Trophoblast cell (in vitro differentiated cells and primary cell): ENCODE measurements around the gene EXOC3.
A peak's percentile ranks its signal among the peaks of the same experiment; 100 is the strongest.
"Not testable (repeated sequence)": the region's sequence is repeated elsewhere in the genome, so short reads cannot be mapped to it uniquely, and the experiment has no call there.

Experiments used
- DNase-seq, 2 donors: peaks; one replicate each; pipeline ENCODE4 v3.0.0-alpha.2; 2016
- H2AFZ ChIP-seq: 2 replicates; pipeline ENCODE4 v1.6.1; 2013; ENCODE audit warnings: low read length, moderate library complexity, mild to moderate bottlenecking; ENCODE audit not compliant: insufficient read depth, poor library complexity
- H2AK5ac ChIP-seq: 2 replicates; pipeline ENCODE4 v1.6.1; 2013; ENCODE audit warnings: mild to moderate bottlenecking, low read length
- H2BK120ac ChIP-seq: 2 replicates; pipeline ENCODE4 v1.6.1; 2013; ENCODE audit warnings: low read length, mild to moderate bottlenecking, moderate library complexity; ENCODE audit not compliant: insufficient read depth, poor library complexity
- H2BK12ac ChIP-seq: 2 replicates; pipeline ENCODE4 v1.6.1; 2013; ENCODE audit warnings: mild to moderate bottlenecking, low read length, moderate library complexity
- H2BK5ac ChIP-seq: 2 replicates; pipeline ENCODE4 v1.6.1; 2013; ENCODE audit warnings: low read length, low read depth, moderate library complexity, mild to moderate bottlenecking; ENCODE audit not compliant: poor library complexity
- H3K14ac ChIP-seq: 2 replicates; pipeline ENCODE4 v1.6.1; 2013; ENCODE audit warnings: mild to moderate bottlenecking, low read length
- H3K18ac ChIP-seq: 2 replicates; pipeline ENCODE4 v1.6.1; 2013; ENCODE audit warnings: mild to moderate bottlenecking, low read length
- H3K23ac ChIP-seq: 2 replicates; pipeline ENCODE4 v1.6.1; 2013; ENCODE audit warnings: low read length
- H3K27ac ChIP-seq: 2 replicates; pipeline ENCODE4 v1.5.1; 2013; ENCODE audit warnings: low read depth, mild to moderate bottlenecking, inconsistent platforms, low read length, moderate library complexity
- H3K27me3 ChIP-seq: 2 replicates; pipeline ENCODE4 v1.6.1; 2013; ENCODE audit warnings: inconsistent platforms, mild to moderate bottlenecking, low read length, moderate library complexity; ENCODE audit not compliant: insufficient read depth
- H3K36me3 ChIP-seq, 2 experiments: 1 replicate in 1 of 2; 2 replicates in 1 of 2; pipeline ENCODE4 v1.6.1; 2013; ENCODE audit warnings: low read length in 2 of 2, mild to moderate bottlenecking in 2 of 2, moderate library complexity in 1 of 2; ENCODE audit not compliant: insufficient read depth in 2 of 2, control insufficient read depth in 1 of 2
- H3K4ac ChIP-seq: 2 replicates; pipeline ENCODE4 v1.6.1; 2013; ENCODE audit warnings: low read depth, mild to moderate bottlenecking, low read length, moderate library complexity
- H3K4me1 ChIP-seq, 2 experiments: 1 replicate in 1 of 2; 2 replicates in 1 of 2; pipeline ENCODE4 v1.6.1; 2013; ENCODE audit warnings: low read length in 2 of 2, mild to moderate bottlenecking in 2 of 2, moderate library complexity in 1 of 2; ENCODE audit not compliant: insufficient read depth in 2 of 2, control insufficient read depth in 1 of 2
- H3K4me2 ChIP-seq: 2 replicates; pipeline ENCODE4 v1.6.1; 2013; ENCODE audit warnings: inconsistent platforms, mild to moderate bottlenecking, low read length, moderate library complexity
- H3K4me3 ChIP-seq: 2 replicates; pipeline ENCODE4 v1.5.1; 2013; ENCODE audit warnings: mild to moderate bottlenecking, low read depth, low read length, inconsistent platforms
- H3K79me1 ChIP-seq: one replicate; pipeline ENCODE4 v1.6.1; 2013; ENCODE audit warnings: low read length
- H3K79me2 ChIP-seq: 2 replicates; pipeline ENCODE4 v1.6.1; 2013; ENCODE audit warnings: low read length, mild to moderate bottlenecking; ENCODE audit not compliant: control insufficient read depth, insufficient read depth, poor library complexity
- H3K9ac ChIP-seq: 2 replicates; pipeline ENCODE4 v1.6.1; 2013; ENCODE audit warnings: mild to moderate bottlenecking, low read length
- H3K9me3 ChIP-seq: 2 replicates; pipeline ENCODE4 v1.6.1; 2013; ENCODE audit warnings: low read depth, mild to moderate bottlenecking, control low read depth, inconsistent platforms, low read length; ENCODE audit not compliant: insufficient read depth
- H4K12ac ChIP-seq: 2 replicates; pipeline ENCODE4 v1.6.1; 2013; ENCODE audit warnings: low read depth, mild to moderate bottlenecking, low read length, moderate library complexity
- H4K8ac ChIP-seq: 2 replicates; pipeline ENCODE4 v1.6.1; 2013; ENCODE audit warnings: low read depth, mild to moderate bottlenecking, low read length, moderate library complexity
- H4K91ac ChIP-seq: one replicate; pipeline ENCODE4 v1.6.1; 2013; ENCODE audit warnings: low read depth, mild to moderate bottlenecking, low read length, moderate library complexity
- WGBS: extraction: QIAGEN DNeasy Blood & Tissue Kit; methylation state at CpG from one replicate; pipeline ENCODE4 v1.1.7; 2013; ENCODE audit warnings: missing lambda C conversion rate; ENCODE audit not compliant: insufficient read length, insufficient coverage; ENCODE audit errors: extremely low coverage; 5-methylcytosine and 5-hydroxymethylcytosine counted together

Gene EXOC3

DNA sequence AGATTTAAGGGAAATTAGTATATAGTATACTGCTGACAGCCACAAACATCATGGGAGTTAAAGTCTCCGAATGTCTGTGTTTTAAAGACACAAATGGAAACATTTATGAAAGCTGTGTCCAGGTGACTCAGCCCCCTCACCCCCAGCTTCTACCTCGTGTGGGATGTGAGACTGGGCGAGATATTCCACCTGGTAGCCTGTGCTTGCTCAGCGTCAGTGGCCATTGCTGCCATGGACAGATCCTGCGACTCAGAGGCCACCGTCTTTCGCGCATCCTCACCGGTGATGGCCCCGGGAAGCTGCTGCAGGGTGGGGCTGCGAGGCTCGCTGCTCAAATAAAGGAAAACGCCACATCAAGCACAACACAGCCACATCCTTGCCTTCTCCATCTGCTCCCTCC is 31.2 kb upstream of the EXOC3 start:
- no peaks in the 10 kb centered on the region for H3K79me2 ChIP-seq
- H3K4me2 ChIP-seq: no peak overlapping the region

DNA sequence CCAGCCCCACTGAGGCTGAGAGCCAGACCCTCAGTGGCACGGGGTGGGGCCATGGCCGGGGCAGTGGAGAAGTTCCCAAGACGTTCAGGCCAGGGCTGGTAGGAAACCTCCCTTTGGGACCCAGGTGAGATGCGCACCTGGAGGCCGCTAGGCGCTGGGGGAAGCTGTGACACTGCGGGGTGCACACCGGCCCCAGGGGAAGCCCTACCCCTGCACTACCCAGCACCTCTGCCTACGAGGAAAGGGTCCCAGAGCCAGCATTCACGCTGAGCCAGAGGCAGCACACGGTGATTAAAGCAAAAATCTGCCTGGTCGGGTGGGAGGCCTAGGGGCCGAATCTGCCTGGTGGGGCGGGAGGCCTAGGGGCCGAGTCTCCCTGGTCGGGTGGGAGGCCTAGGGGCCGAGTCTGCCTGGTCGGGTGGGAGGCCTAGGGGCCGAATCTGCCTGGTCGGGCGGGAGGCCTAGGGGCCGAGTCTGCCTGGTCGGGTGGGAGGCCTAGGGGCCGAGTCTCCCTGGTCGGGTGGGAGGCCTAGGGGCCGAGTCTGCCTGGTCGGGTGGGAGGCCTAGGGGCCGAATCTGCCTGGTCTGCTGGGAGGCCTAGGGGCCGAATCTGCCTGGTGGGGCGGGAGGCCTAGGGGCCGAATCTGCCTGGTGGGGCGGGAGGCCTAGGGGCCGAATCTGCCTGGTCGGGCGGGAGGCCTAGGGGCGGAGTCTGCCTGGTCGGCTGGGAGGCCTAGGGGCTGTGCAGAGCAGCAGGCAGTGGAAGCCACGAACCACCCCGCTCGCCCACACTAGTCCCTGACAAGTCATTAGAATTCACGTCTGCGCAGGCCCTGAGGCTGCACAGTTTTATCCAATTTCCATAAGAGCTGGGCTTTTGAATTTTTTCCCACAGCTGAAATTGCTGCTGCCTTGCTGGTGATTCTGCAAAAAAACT is 27.7 kb upstream of the EXOC3 start:
- H3K9me3 ChIP-seq, H3K36me3 ChIP-seq, H3K27me3 ChIP-seq, H3K9ac ChIP-seq, H3K23ac ChIP-seq, H3K79me2 ChIP-seq, H3K4me2 ChIP-seq, H3K4me3 ChIP-seq: not testable (repeated sequence)
- Histone ChIP-seq H3K14ac (peak overlapping the region; percentile 77), H2BK12ac (peak overlapping the region; percentile 99), H3K4me1 (peaks cover 18 to 21% of the 10 kb centered on the region in 2 experiments), H4K12ac (peak overlapping the region; percentile 24), H3K4ac (peak overlapping the region; percentile 74), H2BK5ac (peak overlapping the region; percentile 77), H4K8ac (peak overlapping the region; percentile 80), H3K79me1 (peaks cover 20% of the 10 kb centered on the region), H3K18ac (peak overlapping the region; percentile 87), H2AK5ac (peak overlapping the region; percentile 80), H2AFZ (peak overlapping the region; percentile 33), H3K27ac (peak overlapping the region; percentile 63), H4K91ac (peak overlapping the region; percentile 89), H2BK120ac (peak overlapping the region; percentile 89)
- no CpG with 5 or more reads among the region's 42 CpGs for WGBS
- DNase-seq: peak; percentile 60 to 69

More for the DNA sequence above, 31.2 kb upstream of the EXOC3 start:
- Histone ChIP-seq H3K14ac (no peak overlapping the region), H2BK12ac (peak overlapping the region; percentile 43), H3K36me3 (no peaks in the 10 kb centered on the region), H3K9me3 (peaks cover 3% of the 10 kb centered on the region), H2AK5ac (peak overlapping the region; percentile 15), H2BK5ac (no peak overlapping the region), H3K18ac (peak overlapping the region; percentile 21), H4K12ac (peak overlapping the region; percentile 3), H3K4ac (no peak overlapping the region), H3K27ac (no peak overlapping the region), H3K23ac (no peak overlapping the region), H3K4me1 (peaks cover 18 to 20% of the 10 kb centered on the region in 2 experiments), H2AFZ (no peak overlapping the region), H3K27me3 (no peaks in the 10 kb centered on the region), H4K8ac (no peak overlapping the region), H3K4me3 (peak overlapping the region; percentile 51), H3K79me1 (peaks cover 20% of the 10 kb centered on the region), H3K9ac (peak overlapping the region; percentile 25), H4K91ac (peak overlapping the region; percentile 42), H2BK120ac (peak overlapping the region; percentile 88)
- no CpG with 5 or more reads among the region's 13 CpGs for whole genome bisulfite sequencing
- no peak for DNase-seq

DNA sequence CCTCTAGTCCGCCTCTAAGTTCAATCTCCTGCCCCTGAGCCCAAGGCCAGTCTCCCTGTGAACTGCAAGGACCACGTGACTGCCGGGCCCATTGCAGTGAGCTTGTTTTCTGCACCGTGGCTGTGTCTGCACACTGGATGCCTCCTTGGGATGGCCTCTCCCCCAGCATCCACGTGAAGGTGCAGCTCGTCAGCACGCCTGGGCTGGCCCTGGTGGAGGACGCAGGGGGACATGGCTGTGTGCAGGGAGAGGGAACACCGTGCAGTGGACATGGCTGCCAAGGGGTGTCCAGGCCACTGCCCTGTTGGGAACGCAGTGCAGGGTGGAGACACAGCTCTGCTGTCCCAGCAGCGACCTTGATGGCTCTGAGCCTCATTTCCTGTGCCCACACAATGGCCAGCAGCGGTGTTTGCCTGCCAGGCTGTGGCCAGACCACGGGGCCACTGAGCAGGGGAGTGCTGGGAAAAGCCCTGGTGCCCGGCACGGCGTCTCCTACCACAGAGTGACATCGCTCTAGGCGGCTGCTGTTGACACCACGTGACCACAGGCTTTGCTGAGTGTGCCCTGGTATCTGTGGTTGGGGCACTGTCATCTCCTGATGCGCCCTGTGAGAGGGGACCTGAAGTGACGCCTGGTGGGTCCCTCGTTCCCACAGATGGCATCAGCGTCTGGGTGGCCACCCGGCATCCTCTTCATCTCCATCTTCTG is 26.9 kb upstream of the EXOC3 start:
- no peak overlapping the region for H3K23ac ChIP-seq
- no peak overlapping the region for H3K18ac ChIP-seq
- no peak overlapping the region for H3K4me2 ChIP-seq
- no peak overlapping the region for H3K4ac ChIP-seq
- H3K27me3 ChIP-seq: no peaks in the 10 kb centered on the region
- no peak overlapping the region for H2AK5ac ChIP-seq
- H4K12ac ChIP-seq: no peak overlapping the region
- no peak for DNase-seq
- H2BK5ac ChIP-seq: no peak overlapping the region
- no peak overlapping the region for H3K14ac ChIP-seq
- H3K79me1 ChIP-seq: peaks cover 20% of the 10 kb centered on the region
- H3K27ac ChIP-seq: no peak overlapping the region
- H3K4me1 ChIP-seq: peaks cover 18 to 24% of the 10 kb centered on the region in 2 experiments
- no peak overlapping the region for H2BK12ac ChIP-seq
- no peaks in the 10 kb centered on the region for H3K36me3 ChIP-seq
- no peak overlapping the region for H4K91ac ChIP-seq
- peak overlapping the region; percentile 2 for H4K8ac ChIP-seq
- peaks cover 3% of the 10 kb centered on the region for H3K9me3 ChIP-seq
- no peak overlapping the region for H3K9ac ChIP-seq
- H3K79me2 ChIP-seq: no peaks in the 10 kb centered on the region
- H3K4me3 ChIP-seq: no peak overlapping the region
- no peak overlapping the region for H2BK120ac ChIP-seq
- WGBS: no CpG with 5 or more reads among the region's 24 CpGs
- H2AFZ ChIP-seq: no peak overlapping the region

DNA sequence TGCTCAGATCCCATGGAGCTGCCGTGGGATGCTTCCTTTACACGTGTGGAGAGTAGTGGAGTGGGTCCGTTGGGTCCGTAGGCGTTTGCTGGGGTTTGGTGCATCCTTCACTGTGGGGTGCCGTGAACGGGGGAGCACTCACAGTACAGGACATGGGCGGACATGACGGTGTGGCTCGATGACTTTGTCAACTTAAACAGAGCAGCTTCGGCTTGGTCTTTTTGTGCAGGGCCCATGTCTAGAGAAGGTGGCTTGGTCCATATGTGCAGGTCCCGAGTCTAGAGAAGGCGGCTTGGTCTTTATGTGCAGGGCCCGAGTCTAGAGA is 26.4 kb upstream of the EXOC3 start:
- no peak overlapping the region for H4K12ac ChIP-seq
- peaks cover 3% of the 10 kb centered on the region for H3K9me3 ChIP-seq
- no peak overlapping the region for H2BK5ac ChIP-seq
- no peak overlapping the region for H3K4me3 ChIP-seq
- no CpG with 5 or more reads among the region's 14 CpGs for WGBS
- H3K79me2 ChIP-seq: no peaks in the 10 kb centered on the region
- no peak overlapping the region for H4K8ac ChIP-seq
- peaks cover 18 to 24% of the 10 kb centered on the region in 2 experiments for H3K4me1 ChIP-seq
- H3K27me3 ChIP-seq: no peaks in the 10 kb centered on the region
- no peak overlapping the region for H3K14ac ChIP-seq
- no peak overlapping the region for H3K18ac ChIP-seq
- H2BK120ac ChIP-seq: no peak overlapping the region
- H3K79me1 ChIP-seq: peaks cover 20% of the 10 kb centered on the region
- no peak overlapping the region for H2AK5ac ChIP-seq
- H3K36me3 ChIP-seq: no peaks in the 10 kb centered on the region
- no peak overlapping the region for H3K23ac ChIP-seq
- no peak overlapping the region for H3K4me2 ChIP-seq
- no peak overlapping the region for H3K27ac ChIP-seq
- H4K91ac ChIP-seq: no peak overlapping the region
- no peak overlapping the region for H3K9ac ChIP-seq
- H2AFZ ChIP-seq: no peak overlapping the region
- no peak overlapping the region for H3K4ac ChIP-seq
- H2BK12ac ChIP-seq: no peak overlapping the region
- no peak for DNase-seq
